Fibroblast of lung (primary cell): Measurements from ENCODE around the gene YAF2.

Source experiments
- CTCF ChIP-seq, 2 donors: IDR thresholded peaks in 1 of 2; conservative IDR thresholded peaks in 1 of 2; 1 replicate in 1 of 2; 2 replicates in 1 of 2; pipeline ENCODE4 v1.5.1; 2011 to 2012; ENCODE audit warnings: low read length in 2 of 2, control low read depth in 1 of 2, inconsistent platforms in 1 of 2, low read depth in 1 of 2, mild to moderate bottlenecking in 1 of 2
- EZH2 ChIP-seq: IDR thresholded peaks from 2 replicates; pipeline ENCODE4 v1.5.1; 2012; ENCODE audit warnings: low read length, control low read depth, mild to moderate bottlenecking; ENCODE audit errors: missing control alignments

DNA sequence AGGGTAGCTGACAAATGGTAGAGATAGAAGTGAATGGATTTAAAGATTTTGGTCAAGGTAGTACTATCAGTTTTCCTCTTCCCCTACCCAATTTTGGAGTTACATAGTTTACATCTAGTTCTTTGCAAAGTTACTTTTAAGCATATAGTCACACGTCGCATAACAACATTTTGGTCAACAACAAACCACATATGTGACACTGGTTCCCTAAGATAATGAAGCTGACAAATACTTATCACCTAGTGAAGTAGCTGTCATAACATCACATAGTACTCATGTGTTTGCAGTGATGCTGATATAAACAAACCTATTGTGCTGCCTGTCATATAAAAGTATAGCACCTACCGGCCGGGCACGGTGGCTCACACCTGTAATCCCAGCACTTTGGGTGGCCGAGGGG lies 45.4 kb downstream of the YAF2 start:
- TF ChIP-seq CTCF (conservative IDR thresholded peaks at IDR 0.05 in 1 of 2, IDR thresholded peaks at IDR 0.05 in 1 of 2; ENCODE audit: low read depth in 1 of 2, low read length in 2 of 2) (no peak), EZH2 (no peak)
